SU-DHL-6 (cell line): ENCODE measurements around the gene TCTN3.

Source experiments
- H2AFZ ChIP-seq: fragments of 200-600 bp; sonication (generic); 2 replicates; pipeline ENCODE4 v1.6.1; 2014; ENCODE audit warnings: low read depth, mild to moderate bottlenecking, moderate library complexity, mixed read lengths, antibody characterized with exemption, low read length; ENCODE audit not compliant: severe bottlenecking
- H3F3A ChIP-seq: fragments of 200-600 bp; shearing (Covaris generic); 2 replicates; pipeline ENCODE4 v1.6.0; 2016; ENCODE audit warnings: antibody characterized with exemption, mild to moderate bottlenecking; ENCODE audit not compliant: insufficient read depth
- H3K27ac ChIP-seq: fragments of 200-600 bp; sonication (generic); 2 replicates; pipeline ENCODE4 v1.5.1; 2016; ENCODE audit warnings: low read depth, mild to moderate bottlenecking, low read length, moderate library complexity, mixed read lengths
- H3K27me3 ChIP-seq: fragments of 200-600 bp; sonication (generic), shearing (Covaris generic); 2 replicates; pipeline ENCODE4 v1.6.0; 2014; ENCODE audit warnings: mild to moderate bottlenecking, low read length
- H3K36me3 ChIP-seq: fragments of 200-600 bp; sonication (generic); 2 replicates; pipeline ENCODE4 v1.6.1; 2014; ENCODE audit warnings: mild to moderate bottlenecking, low read length, mixed read lengths
- H3K4me2 ChIP-seq: fragments of 300-600, 200-600 bp; shearing (Covaris generic), sonication (generic); 2 replicates; pipeline ENCODE4 v1.6.0; 2014; ENCODE audit warnings: low read length, low read depth, mild to moderate bottlenecking; ENCODE audit not compliant: poor library complexity, severe bottlenecking
- H3K4me3 ChIP-seq: fragments of 200-600 bp; sonication (generic); 2 replicates; pipeline ENCODE4 v1.5.1; 2014; ENCODE audit warnings: antibody characterized with exemption, low read length, mild to moderate bottlenecking, mixed read lengths; ENCODE audit not compliant: insufficient read depth, poor library complexity, severe bottlenecking
- H3K79me2 ChIP-seq: fragments of 200-600 bp; sonication (generic); 2 replicates; pipeline ENCODE4 v1.6.1; 2014; ENCODE audit warnings: mild to moderate bottlenecking, low read length, moderate library complexity; ENCODE audit not compliant: insufficient read depth
- H3K9ac ChIP-seq: fragments of 200-600 bp; sonication (generic); 2 replicates; pipeline ENCODE4 v1.7.0; 2014; ENCODE audit warnings: mild to moderate bottlenecking, low read length
- H3K9me2 ChIP-seq: fragments of 200-600 bp; sonication (generic); replicated peaks from 2 replicates; pipeline ENCODE4 v1.6.1; 2014; ENCODE audit warnings: low read length; ENCODE audit not compliant: insufficient read depth
- H3K9me3 ChIP-seq: fragments of 200-600 bp; sonication (generic); 2 replicates; pipeline ENCODE4 v1.6.1; 2014; ENCODE audit warnings: low read length, mixed read lengths; ENCODE audit not compliant: insufficient read depth
- H4K20me1 ChIP-seq: fragments of 200-600 bp; sonication (generic); 2 replicates; pipeline ENCODE4 v1.6.1; 2014; ENCODE audit warnings: low read depth, mild to moderate bottlenecking, antibody characterized with exemption, low read length, moderate library complexity, mixed read lengths
- EZH2phosphoT487 ChIP-seq: fragments of 200-600 bp; sonication (generic), shearing (Covaris generic); conservative IDR thresholded peaks from 2 replicates; pipeline ENCODE4 v1.6.1; 2018; ENCODE audit warnings: mild to moderate bottlenecking, antibody characterized with exemption, low read length, moderate library complexity, mixed read lengths
- TF ChIP-seq, protein P1 (sequence below): fragments of 200-600 bp; sonication (generic); IDR thresholded peaks from one replicate; pipeline ENCODE4 v1.5.1; 2017; ENCODE audit warnings: antibody characterized with exemption, mild to moderate bottlenecking, low read length, moderate library complexity; ENCODE audit not compliant: insufficient read depth, poor library complexity, severe bottlenecking

TCTN3 gene

DNA sequence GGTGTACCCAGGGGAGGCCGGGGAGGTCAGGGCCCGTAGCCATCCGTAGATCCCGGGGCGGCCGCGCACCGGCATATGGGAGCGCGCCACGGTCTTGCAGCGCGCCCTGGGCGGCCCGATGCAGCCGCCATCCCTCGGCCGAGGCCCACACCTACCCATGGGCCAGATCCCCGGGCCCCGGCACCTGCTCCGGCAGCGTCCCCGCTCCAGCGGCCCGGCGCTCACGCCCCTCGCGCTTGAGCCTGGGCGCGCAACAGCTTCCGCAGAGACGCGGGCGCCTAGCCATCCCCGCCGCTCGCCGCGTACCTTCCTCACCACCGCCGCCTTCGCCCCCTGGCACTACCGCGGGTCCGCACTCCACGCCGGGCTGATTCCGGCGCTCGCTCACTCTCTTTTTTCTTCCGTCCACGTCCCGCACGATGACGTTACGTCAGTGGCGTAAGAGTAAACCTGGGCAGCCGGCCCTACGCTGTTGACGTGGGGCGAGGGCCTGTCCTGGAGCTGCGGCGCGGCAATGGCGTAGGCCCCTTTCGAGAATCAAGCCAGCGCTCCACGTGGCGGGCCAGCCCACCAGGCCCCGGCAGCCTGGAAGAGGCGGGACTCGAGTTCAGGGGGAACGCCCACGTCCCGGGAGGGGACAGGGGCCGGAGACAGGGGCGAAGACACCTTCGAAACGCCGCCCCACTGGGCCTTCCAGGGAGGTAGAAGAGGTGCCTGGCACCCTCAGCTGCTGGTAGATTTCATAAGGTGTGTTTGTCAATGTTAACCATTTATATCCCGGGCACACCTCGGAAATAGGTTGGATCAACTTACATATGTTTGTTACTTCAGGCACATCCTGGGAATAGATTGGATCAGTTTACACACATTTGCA, 37.2 kb downstream of the TCTN3 start, which contains the start of gene ALDH18A1:
TSS of gene ALDH18A1 (minus strand) at position 421 of the 874 bp plus-strand sequence. CDS start 3,334 bp downstream, outside the sequence.
- Histone ChIP-seq H3K27me3 (no peaks in the 10 kb centered on the region), H3K9me3 (0 out of 2 replicates have a peak, but pooled peaks cover 2% of the 10 kb centered on the region), H3K4me2 (peak within 1 kb of the TSS; percentile 66), H3K9ac (peak within 1 kb of the TSS; percentile 74), H3K9me2 (no peaks in the 10 kb centered on the region), H3K36me3 (peaks cover 17% of the 10 kb centered on the region), H3K4me3 (peak within 1 kb of the TSS; percentile 78), H4K20me1 (no peaks in the 10 kb centered on the region), H3K79me2 (peaks cover 37% of the 10 kb centered on the region), H3F3A (no peaks in the 10 kb centered on the region), H2AFZ (peak within 1 kb of the TSS; percentile 64), H3K27ac (peak within 1 kb of the TSS; percentile 44)
- TF ChIP-seq EZH2phosphoT487: no peak
- TF ChIP-seq, protein P1, sequence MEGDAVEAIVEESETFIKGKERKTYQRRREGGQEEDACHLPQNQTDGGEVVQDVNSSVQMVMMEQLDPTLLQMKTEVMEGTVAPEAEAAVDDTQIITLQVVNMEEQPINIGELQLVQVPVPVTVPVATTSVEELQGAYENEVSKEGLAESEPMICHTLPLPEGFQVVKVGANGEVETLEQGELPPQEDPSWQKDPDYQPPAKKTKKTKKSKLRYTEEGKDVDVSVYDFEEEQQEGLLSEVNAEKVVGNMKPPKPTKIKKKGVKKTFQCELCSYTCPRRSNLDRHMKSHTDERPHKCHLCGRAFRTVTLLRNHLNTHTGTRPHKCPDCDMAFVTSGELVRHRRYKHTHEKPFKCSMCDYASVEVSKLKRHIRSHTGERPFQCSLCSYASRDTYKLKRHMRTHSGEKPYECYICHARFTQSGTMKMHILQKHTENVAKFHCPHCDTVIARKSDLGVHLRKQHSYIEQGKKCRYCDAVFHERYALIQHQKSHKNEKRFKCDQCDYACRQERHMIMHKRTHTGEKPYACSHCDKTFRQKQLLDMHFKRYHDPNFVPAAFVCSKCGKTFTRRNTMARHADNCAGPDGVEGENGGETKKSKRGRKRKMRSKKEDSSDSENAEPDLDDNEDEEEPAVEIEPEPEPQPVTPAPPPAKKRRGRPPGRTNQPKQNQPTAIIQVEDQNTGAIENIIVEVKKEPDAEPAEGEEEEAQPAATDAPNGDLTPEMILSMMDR: no peak

DNA sequence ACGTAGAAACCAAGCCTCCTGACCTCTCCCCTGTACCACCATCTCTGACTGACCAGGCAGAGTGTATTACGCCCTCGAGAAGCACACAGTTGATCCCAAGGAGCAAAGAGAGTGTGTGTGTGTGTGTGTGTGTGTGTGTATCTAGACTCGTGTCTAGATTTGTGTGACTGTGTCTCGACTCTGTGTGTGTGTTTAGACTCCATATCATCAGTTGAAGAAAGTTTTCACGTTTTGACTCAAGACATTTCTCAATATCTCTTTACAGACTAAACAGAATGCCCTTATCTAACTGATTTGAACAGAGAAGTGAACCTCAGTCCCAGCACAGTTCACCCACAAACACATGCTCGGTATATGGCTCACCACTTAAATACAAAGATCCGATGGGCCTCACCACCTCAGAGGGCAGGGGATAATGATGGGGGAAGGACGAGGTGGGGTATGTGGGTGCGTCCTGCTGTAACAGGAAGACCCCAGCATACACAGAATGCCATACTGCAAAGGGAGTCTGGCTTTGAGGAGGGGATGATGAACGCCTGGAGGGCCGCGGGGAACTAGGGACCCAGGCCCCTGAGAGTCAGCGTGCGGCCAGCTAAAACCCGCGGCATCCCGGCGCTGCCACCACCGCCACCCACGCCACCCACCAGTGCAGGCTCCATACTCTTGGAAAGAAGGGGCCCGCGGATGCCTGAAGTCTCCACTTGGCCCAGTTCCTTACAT, 38.0 kb downstream of the TCTN3 start:
- peaks cover 40% of the 10 kb centered on the region for H3K79me2 ChIP-seq
- H4K20me1 ChIP-seq: no peaks in the 10 kb centered on the region
- TF ChIP-seq, protein P1: no peak
- TF ChIP-seq EZH2phosphoT487: no peak
- H3K9me3 ChIP-seq: 0 out of 2 replicates have a peak, but pooled peaks cover 3% of the 10 kb centered on the region
- peak overlapping the region; percentile 64 for H2AFZ ChIP-seq
- H3F3A ChIP-seq: no peaks in the 10 kb centered on the region
- no peaks in the 10 kb centered on the region for H3K27me3 ChIP-seq
- H3K4me3 ChIP-seq: peak overlapping the region; percentile 78
- H3K9ac ChIP-seq: peak overlapping the region; percentile 74
- peak overlapping the region; percentile 44; the same call in 1 of the 2 replicates for H3K27ac ChIP-seq
- H3K4me2 ChIP-seq: peak overlapping the region; percentile 66
- H3K36me3 ChIP-seq: peaks cover 18% of the 10 kb centered on the region
- no peaks in the 10 kb centered on the region for H3K9me2 ChIP-seq

DNA sequence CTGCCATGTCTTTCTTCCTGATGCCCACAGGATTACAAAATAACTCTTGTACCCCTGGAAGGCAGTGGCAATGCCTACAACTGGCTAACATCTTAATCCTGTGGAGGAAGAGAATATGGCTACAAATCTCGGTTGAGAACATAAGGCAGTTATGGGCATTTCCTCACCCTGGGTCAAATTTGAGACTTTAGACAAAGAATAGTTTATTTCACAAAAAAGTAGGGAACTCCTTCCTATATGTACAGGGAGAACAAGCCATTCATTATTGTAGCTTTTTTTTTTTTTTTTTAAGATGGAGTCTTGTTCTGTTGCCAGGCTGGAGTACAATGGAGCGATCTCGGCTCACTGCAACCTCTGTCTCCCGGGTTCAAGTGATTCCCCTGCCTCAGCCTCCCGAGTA, 39.8 kb downstream of the TCTN3 start:
- Histone ChIP-seq H3K9ac (no peak overlapping the region), H3K4me2 (no peak overlapping the region), H3K27ac (no peak overlapping the region), H3K9me2 (no peaks in the 10 kb centered on the region), H4K20me1 (no peaks in the 10 kb centered on the region), H2AFZ (no peak overlapping the region), H3K36me3 (peaks cover 21% of the 10 kb centered on the region), H3K4me3 (no peak overlapping the region), H3F3A (no peaks in the 10 kb centered on the region), H3K27me3 (no peaks in the 10 kb centered on the region), H3K79me2 (peaks cover 53% of the 10 kb centered on the region), H3K9me3 (0 out of 2 replicates have a peak, but pooled peaks cover 3% of the 10 kb centered on the region)
- no peak for TF ChIP-seq EZH2phosphoT487
- TF ChIP-seq, protein P1: no peak
